Measurements from ENCODE around the gene IQCH.

IQCH gene

DNA sequence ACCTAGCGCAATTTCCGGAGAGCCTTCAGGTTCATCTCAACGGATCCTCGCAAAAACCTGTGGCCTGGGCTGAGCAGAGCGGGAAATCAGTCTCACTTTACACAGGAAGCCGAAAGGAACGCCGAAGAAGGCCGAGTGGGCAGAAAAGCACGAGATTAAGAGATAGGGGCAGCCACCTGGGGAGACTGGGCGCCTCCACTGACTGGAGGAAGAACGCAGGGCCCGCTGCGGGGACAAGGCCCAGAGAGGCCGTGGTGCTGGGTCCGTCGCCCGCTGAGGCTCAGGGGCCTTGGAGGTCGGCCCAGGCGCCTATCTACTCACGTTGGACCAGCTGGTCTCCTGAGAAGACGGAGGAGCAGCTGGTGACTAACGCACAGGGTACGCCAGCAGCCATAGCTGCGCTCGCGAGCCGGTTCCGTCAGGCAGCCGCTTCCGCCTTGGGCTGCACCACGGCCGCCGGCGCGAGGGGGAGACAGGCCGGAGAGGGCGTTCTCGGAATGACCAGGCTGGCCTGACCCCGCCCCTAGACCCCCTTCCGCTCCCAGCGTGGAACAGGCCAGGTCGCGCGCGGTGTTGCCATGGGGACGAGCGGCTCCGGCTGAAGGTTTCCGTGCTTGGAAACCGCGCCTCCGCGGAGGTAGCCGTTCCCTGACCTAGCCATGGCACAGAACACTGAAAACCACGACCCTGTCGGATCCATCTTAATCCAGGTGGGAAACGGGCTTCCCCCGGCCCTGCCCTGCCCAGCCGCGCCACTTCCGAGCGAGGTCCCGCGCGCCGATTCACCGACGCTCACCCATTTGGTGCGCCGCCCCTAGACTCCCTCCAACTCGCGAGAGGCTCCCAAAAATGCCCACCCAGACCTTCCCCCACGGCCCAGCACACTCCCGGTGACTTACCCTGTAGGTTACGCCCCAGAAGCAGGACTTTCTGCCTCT is at the start of gene IQCH, which contains the start of gene AAGAB:
Gene IQCH (plus strand): TSS at position 549 of the 938 bp plus-strand sequence. CDS start 111 bp downstream, at position 660.
Gene AAGAB (minus strand): TSS at position 424 of the 938 bp plus-strand sequence. CDS start 30 bp downstream, at position 394.
- peak; percentile 97 to 98 for DNase-seq (ENCODE audit: low read depth in 2 of 2)

GRCh38 chr15:67207555-67208207 is 46.9 kb upstream of the IQCH start:
- DNase-seq (ENCODE audit: low read depth in 2 of 2): no peak

GRCh38 chr15:67208396-67208795 is 46.2 kb upstream of the IQCH start:
- DNase-seq (ENCODE audit: low read depth in 2 of 2): no peak

- no peak for DNase-seq (ENCODE audit: low read depth in 2 of 2)
Measured at GRCh38 chr15:67210555-67211168, 43.9 kb upstream of the IQCH start.

DNA sequence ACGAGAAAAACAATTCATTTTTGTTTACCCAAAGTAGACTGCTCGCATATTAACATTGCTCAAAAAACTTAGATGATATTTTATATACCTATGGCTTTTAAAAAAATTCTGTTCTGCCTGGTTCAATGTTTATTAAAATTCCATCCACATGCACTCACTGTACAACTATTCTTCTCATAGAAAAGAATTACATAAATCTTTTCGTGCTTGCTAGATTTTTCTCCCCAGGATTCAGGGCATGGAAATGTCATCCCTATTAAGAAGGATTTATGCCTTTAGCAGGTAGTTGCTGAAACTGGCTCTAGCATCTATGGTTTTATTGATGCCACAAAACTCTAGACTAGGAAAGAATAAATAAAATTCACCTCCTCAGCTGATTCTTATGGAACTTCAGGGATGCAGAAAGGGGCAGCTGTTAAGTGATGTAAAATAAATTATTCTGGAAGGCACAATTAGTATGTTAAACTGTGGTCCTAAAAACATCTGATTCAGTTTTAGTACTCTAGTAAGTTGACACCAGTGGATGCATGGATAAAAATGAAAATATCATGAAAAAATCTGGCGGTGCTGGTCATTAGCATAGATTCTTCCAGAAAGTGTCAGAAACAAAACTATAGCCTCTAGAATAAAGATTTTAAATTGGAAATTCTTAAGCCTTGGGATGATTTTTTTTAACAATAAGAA is 41.8 kb upstream of the IQCH start:
- DNase-seq (ENCODE audit: low read depth in 2 of 2): no peak

GRCh38 chr15:67215102-67215501 is 39.5 kb upstream of the IQCH start:
- DNase-seq (ENCODE audit: low read depth in 2 of 2): no peak

DNA sequence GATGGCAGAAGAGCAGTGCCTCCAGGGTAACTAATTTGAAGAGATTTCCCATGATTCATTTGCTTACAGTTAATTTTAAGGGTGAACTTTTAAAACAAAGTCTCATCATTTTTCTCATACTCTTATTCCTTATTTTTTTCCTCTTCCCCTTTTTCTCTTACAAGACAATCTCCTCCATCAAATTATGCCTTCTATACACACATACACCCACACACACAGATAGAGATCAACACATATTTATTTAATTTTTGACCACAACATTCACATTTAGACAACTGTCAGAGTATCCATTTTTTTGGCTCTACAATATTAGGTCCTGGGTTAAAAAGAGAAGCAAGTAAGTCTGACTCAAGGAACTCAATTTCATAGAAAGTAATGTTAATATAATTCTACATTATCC is 37.7 kb upstream of the IQCH start:
- DNase-seq (ENCODE audit: low read depth in 2 of 2): no peak

GRCh38 chr15:67218428-67218827 is 36.2 kb upstream of the IQCH start:
- no peak for DNase-seq (ENCODE audit: low read depth in 2 of 2)

DNA sequence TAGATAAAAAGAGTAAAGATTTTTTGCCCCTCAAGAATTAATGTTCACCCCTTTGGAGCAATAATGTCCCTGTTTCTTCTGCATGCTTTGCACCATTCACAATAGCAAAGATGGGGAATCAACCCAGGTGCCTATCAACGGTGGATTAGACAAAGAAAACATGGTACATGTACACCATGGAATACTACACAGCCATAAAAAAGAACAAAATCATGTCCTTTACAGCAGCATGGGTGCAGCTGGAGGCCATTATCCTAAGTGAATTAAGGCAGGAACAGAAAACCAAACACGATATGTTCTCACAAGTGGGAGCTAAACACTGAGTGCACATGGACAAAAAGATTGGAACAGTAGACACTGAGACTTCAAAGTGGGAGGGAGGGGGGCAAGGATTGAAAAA is 35.3 kb upstream of the IQCH start:
- no peak for DNase-seq (ENCODE audit: low read depth in 2 of 2)

DNA sequence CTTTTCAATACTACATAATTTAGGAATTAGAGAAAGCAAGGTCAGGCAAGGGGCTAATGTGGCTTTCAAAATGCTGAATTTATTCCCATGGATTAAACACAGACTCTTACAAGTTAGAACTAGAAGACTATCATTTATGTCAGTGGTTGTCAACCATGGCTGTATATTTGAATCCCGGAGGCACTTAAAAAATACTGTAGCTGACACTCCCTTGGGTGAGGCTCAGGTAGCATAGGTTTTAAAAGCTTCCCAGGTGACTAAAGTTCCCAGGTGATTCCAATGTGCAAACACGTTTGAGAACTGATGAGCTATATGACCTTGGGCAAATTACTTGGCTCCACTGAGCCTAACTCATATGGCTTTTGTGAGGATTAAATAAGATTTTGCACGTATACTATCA is 29.7 kb upstream of the IQCH start:
- DNase-seq (ENCODE audit: low read depth in 2 of 2): no peak

DNA sequence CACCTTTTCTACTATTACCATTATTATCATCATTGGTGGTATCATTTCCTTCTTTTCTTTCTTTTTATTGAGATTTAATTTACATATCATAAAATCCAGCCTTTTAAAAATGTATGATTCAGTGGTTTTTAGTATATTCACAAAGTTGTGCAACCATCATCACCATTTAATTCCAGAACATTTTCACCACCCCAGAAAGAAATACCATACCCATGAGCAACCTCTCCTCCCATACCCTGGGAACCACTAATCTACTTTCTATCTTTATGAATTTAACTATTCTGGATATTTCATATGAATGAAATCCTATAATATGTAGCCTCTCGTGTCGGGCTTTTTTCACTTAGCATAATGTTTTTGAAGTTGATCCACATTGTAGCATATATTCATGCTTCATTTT is 29.2 kb upstream of the IQCH start:
- no peak for DNase-seq (ENCODE audit: low read depth in 2 of 2)

GRCh38 chr15:67227431-67227830 is 27.2 kb upstream of the IQCH start:
- DNase-seq (ENCODE audit: low read depth in 2 of 2): no peak

DNA sequence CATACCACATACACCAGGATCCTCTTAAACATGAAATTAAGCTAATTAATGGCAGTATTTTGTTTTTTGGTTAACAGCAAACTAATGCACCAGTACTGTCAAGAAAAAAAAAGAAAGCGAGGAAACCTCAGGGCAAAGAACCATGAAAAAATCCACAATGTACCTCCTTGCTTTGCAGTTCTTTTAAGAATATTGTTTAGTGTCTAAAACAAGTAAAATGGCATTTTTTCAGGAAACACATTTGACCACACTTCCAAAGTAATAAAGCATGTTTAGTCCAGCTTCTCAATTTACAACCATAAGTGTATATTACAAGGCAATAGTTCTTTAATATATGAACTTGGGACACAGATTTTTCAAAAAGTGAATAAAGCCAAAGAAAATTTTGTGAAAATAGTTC is 26.7 kb upstream of the IQCH start:
- no peak for DNase-seq (ENCODE audit: low read depth in 2 of 2)

DNA sequence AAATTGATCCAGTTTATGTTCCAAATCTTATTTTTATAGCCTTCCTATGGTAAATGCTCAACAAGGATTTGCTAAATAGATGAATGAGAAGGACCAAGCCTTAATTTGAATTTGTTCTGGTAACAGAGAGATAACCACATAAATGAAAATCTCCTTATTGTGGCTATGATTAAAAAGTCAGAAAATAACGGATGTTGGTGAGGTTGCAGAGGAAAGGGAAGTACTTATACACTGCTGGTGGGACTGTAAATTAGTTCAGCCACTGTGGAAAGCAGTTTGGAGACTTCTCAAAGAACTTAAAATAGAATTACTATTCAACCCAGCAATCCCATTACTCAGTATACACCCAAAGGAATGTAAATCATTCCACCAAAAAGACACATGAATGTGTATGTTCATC is 26.3 kb upstream of the IQCH start:
- DNase-seq (ENCODE audit: low read depth in 2 of 2): no peak

GRCh38 chr15:67230504-67230903 is 24.1 kb upstream of the IQCH start:
- no peak for DNase-seq (ENCODE audit: low read depth in 2 of 2)

DNA sequence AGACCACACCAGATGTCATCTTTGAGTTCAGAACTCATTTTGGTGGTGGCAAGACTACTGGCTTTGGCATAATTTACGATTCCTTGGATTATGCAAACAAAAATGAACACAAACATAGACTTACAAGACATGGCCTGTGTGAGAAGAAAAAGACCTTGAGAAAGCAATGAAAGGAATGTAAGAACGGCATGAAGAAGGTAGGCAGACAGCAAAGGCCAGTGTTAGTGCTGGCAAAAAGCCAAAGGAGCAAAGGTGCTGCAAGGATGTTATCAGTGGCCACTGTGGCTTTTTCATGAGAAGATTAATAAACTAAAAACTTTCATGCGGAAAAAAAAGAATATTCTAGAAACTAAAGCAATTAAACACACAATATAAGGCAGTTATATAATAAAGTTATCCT is 22.0 kb upstream of the IQCH start:
- no peak for DNase-seq (ENCODE audit: low read depth in 2 of 2)

GRCh38 chr15:67240235-67241131 is 14.1 kb upstream of the IQCH start:
- DNase-seq (ENCODE audit: low read depth in 2 of 2): no peak

GRCh38 chr15:67241132-67241855 is 13.3 kb upstream of the IQCH start:
- peak in 1 of 2 donors; percentile 20 for DNase-seq (ENCODE audit: low read depth in 2 of 2)

DNA sequence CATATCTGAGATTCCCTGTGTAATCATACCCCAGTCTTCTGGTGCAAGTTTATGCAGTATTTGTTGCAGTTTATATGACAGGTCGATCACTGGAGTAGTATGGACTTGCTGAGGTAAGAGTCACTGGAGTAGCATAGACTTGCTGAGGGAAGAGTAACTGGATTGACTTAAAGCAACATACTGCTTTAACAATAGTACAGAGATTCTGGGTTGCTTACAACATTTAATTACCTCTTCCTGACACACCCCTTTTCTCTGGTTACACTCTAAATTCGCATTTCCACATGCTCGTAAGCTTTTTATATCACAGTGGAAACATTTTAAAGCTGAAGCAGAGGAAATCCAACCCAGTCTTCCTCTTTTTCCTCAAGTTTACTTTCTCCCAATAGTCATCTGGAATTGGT is 11.9 kb upstream of the IQCH start:
- no peak for DNase-seq (ENCODE audit: low read depth in 2 of 2)

DNA sequence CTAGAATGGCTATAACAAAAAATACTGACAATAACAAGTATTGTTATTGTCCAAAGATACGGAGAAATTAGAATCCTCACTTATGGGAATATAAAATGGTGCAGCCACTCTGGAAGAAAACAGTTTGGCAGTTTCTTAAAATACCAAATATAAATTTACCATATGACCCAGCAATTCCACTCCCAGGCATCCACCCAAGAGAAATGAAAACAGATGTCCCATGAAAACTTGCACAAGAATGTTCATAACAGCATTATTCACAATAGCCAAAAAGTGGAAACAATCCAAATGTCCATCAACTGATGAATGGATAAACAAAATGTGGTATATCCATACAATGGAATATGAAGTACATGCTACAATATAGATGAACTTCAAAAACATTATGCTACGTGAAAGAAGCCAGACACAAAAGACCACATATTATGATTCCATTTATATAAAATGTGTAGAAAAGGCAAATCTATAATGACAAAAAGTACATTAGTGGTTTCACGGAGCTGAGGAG is 9.6 kb upstream of the IQCH start:
- no peak for DNase-seq (ENCODE audit: low read depth in 2 of 2)
